NCI-H146 (cell line): Measurements from ENCODE around the gene QTRT2.

ENCODE experiments used
- DNase-seq: peaks from one replicate; lab custom pipeline; 2025; lab: John Stamatoyannopoulos, UW

QTRT2 gene

DNA sequence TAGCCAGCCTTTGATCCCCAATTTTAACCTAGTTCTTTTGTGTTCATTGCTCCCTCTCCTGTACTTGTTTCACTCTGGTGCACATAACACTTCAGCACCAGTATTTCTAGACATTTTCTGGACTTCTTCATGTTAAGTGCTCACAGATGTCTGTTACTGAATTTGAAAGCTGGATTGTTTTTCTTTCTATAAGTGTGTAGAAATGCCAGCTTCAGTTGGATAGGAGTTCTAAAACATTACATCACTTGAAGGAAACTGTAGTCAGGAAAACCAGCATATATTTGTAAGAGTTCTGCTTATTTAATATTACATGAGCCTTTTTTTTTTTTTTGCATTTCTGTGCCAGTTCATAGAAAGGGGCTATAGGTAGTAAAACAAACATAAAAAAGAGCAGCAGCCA lies 21.6 kb downstream of the QTRT2 start:
- DNase-seq, result no peak

DNA sequence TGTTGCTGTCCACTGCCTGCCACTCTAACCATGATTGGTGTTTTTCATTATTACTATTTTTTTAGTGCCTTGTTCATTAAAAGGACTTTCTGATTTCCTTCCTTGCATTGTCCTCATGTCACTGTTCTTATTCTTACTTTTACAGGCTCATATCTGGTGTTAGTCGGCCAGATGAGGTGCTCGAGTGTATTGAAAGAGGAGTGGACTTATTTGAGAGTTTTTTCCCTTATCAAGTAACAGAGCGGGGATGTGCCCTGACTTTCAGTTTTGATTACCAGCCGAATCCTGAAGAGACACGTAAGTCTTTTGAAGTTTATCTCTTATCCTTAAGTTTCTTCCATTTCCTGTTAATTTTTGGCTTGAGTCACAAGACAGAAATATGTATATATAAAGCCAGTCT lies 23.2 kb downstream of the QTRT2 start:
- DNase-seq, result no peak

- DNase-seq, result no peak
Observed at GRCh38 chr3:114080201-114080600, 23.7 kb downstream of the QTRT2 start.

GRCh38 chr3:114081037-114081436 lies 24.5 kb downstream of the QTRT2 start:
- no peak for DNase-seq

DNA sequence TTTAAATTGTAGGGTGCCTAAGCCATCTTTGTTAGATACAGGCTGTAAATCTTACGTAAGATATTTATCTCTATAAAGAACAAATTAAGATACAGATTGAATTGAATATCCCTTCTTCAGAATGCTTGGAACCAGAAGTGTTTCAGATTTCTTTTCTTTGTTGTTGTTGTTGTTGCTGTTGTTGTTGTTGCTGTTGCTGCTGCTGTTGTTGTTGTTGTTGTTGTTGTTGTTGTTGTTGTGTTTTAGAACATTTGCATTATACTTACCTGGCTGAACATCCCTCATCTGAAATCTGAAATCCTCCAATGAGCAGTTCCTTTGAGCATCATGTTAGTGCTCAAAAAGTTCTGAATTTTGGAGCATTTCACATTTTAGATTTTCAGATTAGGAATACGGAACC lies 26.6 kb downstream of the QTRT2 start:
- DNase-seq, result no peak

GRCh38 chr3:114086356-114086755 lies 29.8 kb downstream of the QTRT2 start:
- DNase-seq, result no peak

- no peak for DNase-seq
Observed at GRCh38 chr3:114089675-114090074, 33.1 kb downstream of the QTRT2 start.

DNA sequence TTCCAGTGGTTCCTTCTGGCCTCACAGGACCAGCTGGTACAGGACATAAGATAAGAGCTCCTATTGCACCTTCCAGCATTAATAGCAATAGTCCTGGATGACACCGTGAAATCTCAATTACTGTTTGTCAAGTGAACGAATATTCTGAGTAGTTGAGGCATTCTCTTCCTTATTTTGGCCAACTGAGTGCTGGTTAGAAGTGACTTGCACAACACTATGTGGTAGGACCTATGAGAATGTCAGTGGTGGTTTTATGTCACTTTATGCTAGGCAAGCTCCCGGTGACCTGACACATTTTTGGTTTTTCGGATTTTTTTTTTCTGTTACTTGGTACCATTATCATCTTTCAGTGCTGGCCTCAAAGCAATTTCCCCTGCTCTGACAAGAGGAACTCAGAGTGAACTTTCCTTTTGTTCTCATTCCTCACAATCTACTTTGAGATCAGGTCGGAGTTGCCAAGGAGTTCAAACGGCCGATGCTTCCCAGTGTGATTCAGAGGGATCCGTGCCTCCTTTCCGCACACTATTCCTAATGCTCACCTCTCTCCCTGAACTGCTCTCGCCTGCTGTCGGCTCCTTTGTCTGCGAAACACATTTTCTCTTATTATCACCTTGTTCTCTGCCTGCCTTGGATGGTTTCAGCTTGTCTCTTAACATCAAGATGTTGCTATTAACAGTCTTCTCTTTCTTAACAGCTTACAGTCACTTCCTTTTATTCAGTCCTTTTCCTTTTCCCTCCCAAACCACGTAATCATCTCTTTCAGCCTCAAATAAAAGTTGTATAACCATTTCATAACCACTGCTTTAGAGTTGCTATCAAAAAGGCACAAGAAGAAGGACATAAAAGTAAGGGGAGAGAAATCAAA lies 35.8 kb downstream of the QTRT2 start:
- DNase-seq, result no peak

DNA sequence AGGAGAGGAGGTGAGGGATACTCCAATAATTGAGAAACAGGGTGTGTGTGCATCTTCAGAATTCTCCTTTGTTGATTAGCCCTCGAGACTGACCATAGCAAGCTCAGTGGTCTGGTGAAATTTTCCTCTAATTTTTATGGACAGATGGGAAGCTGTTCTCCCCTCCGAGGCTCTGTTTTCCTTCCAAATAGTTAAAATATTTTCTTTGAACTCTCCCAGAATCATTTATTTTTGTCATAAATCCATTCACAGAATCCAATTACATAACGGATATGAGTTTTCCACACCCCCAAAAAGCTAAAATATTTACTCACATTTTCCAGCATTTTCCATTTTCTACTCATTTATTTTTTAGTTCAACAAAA lies 36.5 kb downstream of the QTRT2 start:
- DNase-seq, result no peak

DNA sequence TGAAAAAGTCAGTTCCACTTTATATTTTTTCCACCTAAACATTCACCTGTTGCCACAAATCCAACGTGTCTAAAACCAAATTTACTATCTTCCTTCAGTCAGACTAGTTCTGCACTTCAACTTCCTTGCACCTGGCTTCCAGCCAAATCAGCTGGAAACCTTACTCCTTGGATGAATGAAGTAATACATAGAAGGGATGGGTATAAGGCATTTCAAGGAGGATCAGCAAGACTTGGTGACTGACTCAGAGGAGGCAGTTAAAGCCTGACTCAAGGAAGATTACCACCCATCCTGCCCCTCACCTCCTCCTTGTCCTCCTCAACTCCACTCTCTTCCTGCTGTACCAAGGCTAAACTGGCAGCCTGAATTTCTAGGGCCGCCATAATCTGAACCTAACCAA lies 37.1 kb downstream of the QTRT2 start:
- no peak for DNase-seq

DNA sequence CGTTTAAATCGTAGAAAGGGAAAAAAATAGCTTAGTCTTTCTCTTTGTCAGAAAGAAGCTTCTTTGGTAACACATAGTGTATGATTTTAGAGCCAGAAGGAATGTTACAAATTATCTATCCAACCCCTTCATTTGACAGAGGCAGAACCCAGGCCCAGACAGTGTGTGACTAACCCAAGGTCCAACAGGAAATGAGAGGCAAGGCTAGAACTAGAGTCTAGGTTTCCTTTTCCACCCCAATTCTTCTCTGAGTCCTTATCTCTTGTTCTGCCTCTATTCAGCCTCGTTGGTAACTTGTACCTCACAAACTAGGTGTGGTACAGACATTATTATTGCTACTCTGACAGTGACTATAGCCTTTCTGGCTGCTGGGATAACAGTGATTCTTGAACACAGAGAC lies 39.3 kb downstream of the QTRT2 start:
- no peak for DNase-seq

- no peak for DNase-seq
Observed at GRCh38 chr3:114101101-114101500, 44.6 kb downstream of the QTRT2 start.

DNA sequence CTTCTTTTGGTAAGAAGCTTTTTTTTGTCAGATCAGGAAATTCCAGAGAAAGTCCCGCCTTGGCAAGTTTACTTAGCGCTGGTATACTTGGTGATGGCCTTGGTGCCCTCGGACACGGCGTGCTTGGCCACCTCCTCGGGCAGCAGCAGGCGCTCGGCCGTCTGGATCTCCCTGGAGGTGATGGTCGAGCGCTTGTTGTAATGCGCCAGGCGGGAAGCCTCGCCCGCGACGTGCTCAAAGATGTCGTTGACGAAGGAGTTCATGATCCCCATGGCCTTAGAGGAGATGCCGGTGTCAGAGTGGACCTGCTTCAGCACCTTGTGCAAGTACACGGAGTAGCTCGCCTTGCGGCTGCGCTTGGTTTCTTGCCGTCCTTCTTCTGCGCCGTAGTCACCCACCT lies 46.6 kb downstream of the QTRT2 start:
- DNase-seq, result no peak

DNA sequence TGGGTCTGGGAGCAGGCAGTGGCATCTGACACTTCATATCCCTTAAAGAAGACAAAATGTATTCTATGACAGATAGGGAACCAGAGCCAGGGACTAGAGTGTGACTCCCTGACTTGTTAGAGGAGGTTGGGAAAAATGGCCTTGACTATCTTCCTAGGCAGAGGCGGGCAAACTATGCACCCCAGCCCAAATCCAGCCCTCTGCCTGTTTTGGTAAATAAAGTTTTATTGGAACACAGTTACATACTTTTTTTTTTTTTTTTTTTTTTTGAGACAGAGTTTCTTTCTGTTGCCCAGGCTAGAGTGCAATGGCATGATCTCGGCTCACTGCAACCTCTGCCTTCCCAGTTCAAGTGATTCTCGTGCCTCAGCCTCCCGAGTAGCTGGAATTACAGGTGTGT lies 47.3 kb downstream of the QTRT2 start:
- no peak for DNase-seq

DNA sequence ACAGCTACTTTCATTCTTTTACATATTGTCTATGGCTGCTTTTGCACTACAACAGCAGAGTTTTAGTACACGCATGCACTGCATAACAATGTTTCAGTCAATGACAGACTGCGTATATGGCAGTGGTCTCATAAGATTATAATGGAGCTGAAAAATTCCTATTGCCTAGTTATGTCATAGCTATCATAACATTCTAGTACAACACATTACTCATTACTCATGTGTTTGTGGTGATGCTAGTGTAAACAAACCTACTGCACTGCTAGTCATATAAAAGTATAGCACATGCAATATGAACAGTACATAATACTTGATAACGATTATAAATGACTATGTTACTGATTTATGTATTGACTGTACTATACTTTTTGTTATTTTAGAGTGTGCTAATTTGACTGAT lies 47.9 kb downstream of the QTRT2 start:
- no peak for DNase-seq

DNA sequence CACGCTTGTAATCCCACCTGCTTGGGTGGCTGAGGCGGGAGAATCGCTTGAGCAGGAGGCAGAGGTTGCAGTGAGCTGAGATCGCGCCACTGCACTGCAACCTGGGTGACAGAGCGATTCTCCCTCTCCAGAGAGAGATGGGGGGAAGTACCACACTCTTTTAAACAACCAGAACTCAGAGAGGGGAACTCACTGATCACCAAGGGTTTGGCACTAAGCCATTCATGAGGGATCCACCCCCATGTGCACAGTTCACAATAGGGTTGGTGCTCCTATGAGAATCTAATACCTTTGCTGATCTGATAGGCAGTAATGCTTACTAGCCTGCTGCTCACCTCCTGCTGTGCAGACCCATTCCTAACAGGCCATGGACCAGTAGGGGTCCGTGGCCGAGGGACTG lies 51.6 kb downstream of the QTRT2 start:
- DNase-seq, result no peak

GRCh38 chr3:114110439-114110838 lies 53.9 kb downstream of the QTRT2 start:
- DNase-seq, result no peak

GRCh38 chr3:114111060-114111770 lies 54.7 kb downstream of the QTRT2 start:
- DNase-seq, result no peak

- no peak for DNase-seq
Observed at GRCh38 chr3:114112696-114113095, 56.2 kb downstream of the QTRT2 start.

DNA sequence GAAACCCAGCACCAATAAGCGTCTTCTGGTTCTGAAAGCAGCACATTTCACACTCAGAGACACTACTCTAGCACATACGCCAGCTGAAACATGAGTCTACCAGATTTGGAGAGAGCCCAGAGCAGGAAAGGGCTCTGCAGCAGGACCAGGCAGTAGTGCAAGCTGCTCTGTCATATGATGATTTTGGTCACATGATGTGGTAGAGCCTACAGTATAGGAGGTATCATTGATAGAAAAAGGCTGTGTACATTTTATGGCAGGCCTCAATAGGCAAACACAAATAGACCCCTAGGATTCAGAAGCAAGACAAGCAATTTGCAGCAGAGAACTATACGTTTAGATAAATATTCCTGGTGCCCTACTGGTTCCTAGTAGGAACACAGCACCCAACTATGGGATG lies 58.2 kb downstream of the QTRT2 start:
- DNase-seq, result no peak

GRCh38 chr3:114115143-114115542 lies 58.6 kb downstream of the QTRT2 start:
- no peak for DNase-seq

GRCh38 chr3:114119776-114120175 lies 63.2 kb downstream of the QTRT2 start:
- DNase-seq, result no peak

- no peak for DNase-seq
Observed at GRCh38 chr3:114120211-114120610, 63.7 kb downstream of the QTRT2 start.
